ENCODE data around the gene KDM4B. TPM values are rescaled to one million over a fixed set of nuclear protein-coding genes. Genes with fewer than 3 reads are reported as not detected.
"Not testable (repeated sequence)": the region's sequence is repeated elsewhere in the genome, so short reads cannot be mapped to it uniquely, and the experiment has no call there.

Gene KDM4B
- total RNA-seq, 2 donors from 2014 or later: 31.0 to 31.4 TPM

GRCh38 chr19:4962085-4962619 lies 6.8 kb upstream of the KDM4B start:
- no peak for DNase-seq (ENCODE audit: low spot score)
- intact Hi-C loops (cut with DNase I): no loop called here

GRCh38 chr19:4965061-4965460 lies 3.9 kb upstream of the KDM4B start:
- intact Hi-C loops (cut with DNase I): no loop called here
- no peak for DNase-seq (ENCODE audit: low spot score)

- DNase-seq (ENCODE audit: low spot score): no peak
- intact Hi-C loops (cut with DNase I): no loop called here
Observed at GRCh38 chr19:4966591-4966990, 2.3 kb upstream of the KDM4B start.

GRCh38 chr19:4967738-4968461 lies 1.0 kb upstream of the KDM4B start:
- DNase-seq (ENCODE audit: low spot score): no peak
- intact Hi-C loops (cut with DNase I): no loop called here

GRCh38 chr19:4969292-4969771 lies 419 bp downstream of the KDM4B start:
- intact Hi-C loops (cut with DNase I): no loop called here
- DNase-seq (ENCODE audit: low spot score): no peak

GRCh38 chr19:4969772-4970531 lies 1.0 kb downstream of the KDM4B start:
- intact Hi-C loops (cut with DNase I): no loop called here
- no peak for DNase-seq (ENCODE audit: low spot score)

- intact Hi-C loops (cut with DNase I): no loop called here
- no peak for DNase-seq (ENCODE audit: low spot score)
Observed at GRCh38 chr19:4970558-4971423, 1.9 kb downstream of the KDM4B start.

- no peak for DNase-seq (ENCODE audit: low spot score)
- intact Hi-C loops (cut with DNase I): no loop called here
Observed at GRCh38 chr19:4971424-4971793, 2.5 kb downstream of the KDM4B start.

GRCh38 chr19:4971816-4972495 lies 3.0 kb downstream of the KDM4B start:
- intact Hi-C loops (cut with DNase I): no loop called here
- DNase-seq (ENCODE audit: low spot score): no peak

GRCh38 chr19:4972509-4973230 lies 3.8 kb downstream of the KDM4B start:
- intact Hi-C loops (cut with DNase I): no loop called here
- DNase-seq (ENCODE audit: low spot score): no peak

- no peak for DNase-seq (ENCODE audit: low spot score)
- intact Hi-C loops (cut with DNase I): loop anchor here in 1 of 2 donors (5.0 kb wide), 1 partner anchor 57 kb away; no protein-coding TSS in a partner anchor
Observed at GRCh38 chr19:4974880-4975469, 6.1 kb downstream of the KDM4B start.

- not testable (repeated sequence) for DNase-seq (ENCODE audit: low spot score)
- intact Hi-C loops (cut with DNase I): loop anchor here in 1 of 2 donors (5.0 kb wide), 1 partner anchor 57 kb away; no protein-coding TSS in a partner anchor
Observed at GRCh38 chr19:4975601-4976000, 6.7 kb downstream of the KDM4B start.

- DNase-seq (ENCODE audit: low spot score): peak; percentile 94
- intact Hi-C loops (cut with DNase I): loop anchor here in 1 of 2 donors (5.0 kb wide), 1 partner anchor 56 kb away; no protein-coding TSS in a partner anchor
Observed at GRCh38 chr19:4976401-4977298, 7.7 kb downstream of the KDM4B start.

GRCh38 chr19:4977299-4978174 lies 8.6 kb downstream of the KDM4B start:
- DNase-seq (ENCODE audit: low spot score): peak; percentile 83
- intact Hi-C loops (cut with DNase I): loop anchor here in 1 of 2 donors (5.0 kb wide), 1 partner anchor 55 kb away; no protein-coding TSS in a partner anchor

- no peak for DNase-seq (ENCODE audit: low spot score)
- intact Hi-C loops (cut with DNase I): loop anchor here in 1 of 2 donors (5.0 kb wide), 1 partner anchor 53 kb away; no protein-coding TSS in a partner anchor
Observed at GRCh38 chr19:4979211-4979807, 10.4 kb downstream of the KDM4B start.

All from posterior vena cava (tissue), 2 donors.